HepG2 (cell line): Measurements from ENCODE around the gene NDUFS6. TPM values are rescaled to one million over a fixed set of nuclear protein-coding genes. Genes with fewer than 3 reads are reported as not detected.
A peak's percentile ranks its signal among the peaks of the same experiment; 100 is the strongest.

Experiments
- ATAC-seq: fragments of 200-7000 bp; cut with Tn5 transposase; 3 replicates; pipeline ENCODE4 v1.9.1; 2020; ENCODE audit warnings: mild to moderate bottlenecking, moderate library complexity
- BruUV-seq: library from RNA; stranded (reverse); fragments of 400-500 nt; replicated peaks from 2 replicates; lab custom pipeline; 2021; lab: Mats Ljungman, UMichigan
- CTCF ChIA-PET: fragments of 300-600 bp; formaldehyde crosslinking; extraction: SDS; loops from one replicate; lab custom pipeline; 2021; ENCODE audit warnings: low total read pairs, inconsistent platforms, low intra/inter-chr PET ratio; lab: Yijun Ruan, JAX
- POLR2A ChIA-PET: fragments of 350-600 bp; sonication (Branson Sonifier 250); formaldehyde crosslinking; loops from one replicate; lab custom pipeline; 2020; ENCODE audit warnings: antibody characterized with exemption, inconsistent platforms; lab: Yijun Ruan, JAX
- DNase-seq: peaks from one replicate; pipeline ENCODE4 v3.0.0-alpha.2; 2015; ENCODE audit warnings: low spot score
- FAIRE-seq: peaks from 3 replicates; lab custom pipeline; 2011; peaks lifted over from hg19 to GRCh38; lab: Jason Lieb, UNC
- H2AFZ ChIP-seq: one replicate; pipeline ENCODE4 v1.6.1; 2011; ENCODE audit warnings: low read length, inconsistent platforms
- H3K27ac ChIP-seq: fragments of 300-600 bp; 3 replicates; pipeline ENCODE4 v1.8.0; 2011; ENCODE audit warnings: mixed run types, mild to moderate bottlenecking, mixed read lengths, low read length, inconsistent platforms; ENCODE audit not compliant: insufficient read depth; ENCODE audit errors: extremely low read length
- H3K27me3 ChIP-seq, 2 experiments: fragments of 200-600 bp in 1 of 2; 2 replicates in 1 of 2; 3 replicates in 1 of 2; pipeline versions ENCODE4 v1.6.0 to v1.8.0; 2011; ENCODE audit warnings: low read length in 2 of 2, mild to moderate bottlenecking in 2 of 2, moderate library complexity in 2 of 2, inconsistent platforms in 1 of 2; ENCODE audit not compliant: insufficient read depth in 2 of 2, control insufficient read depth in 1 of 2
- H3K36me3 ChIP-seq, 2 experiments: fragments of 200-600 bp in 1 of 2; replicated peaks in 1 of 2; 2 replicates in 1 of 2; 3 replicates in 1 of 2; pipeline versions ENCODE4 v1.5.1 to v1.8.0; 2011; ENCODE audit warnings: low read length in 2 of 2, inconsistent platforms in 1 of 2; ENCODE audit not compliant: insufficient read depth in 2 of 2, control insufficient read depth in 1 of 2
- H3K4me1 ChIP-seq: 2 replicates; pipeline ENCODE4 v1.5.1; 2012; ENCODE audit warnings: low read length, inconsistent platforms; ENCODE audit not compliant: insufficient read depth
- H3K4me2 ChIP-seq: 2 replicates; pipeline ENCODE4 v1.6.0; 2011; ENCODE audit warnings: low read depth, low read length, inconsistent platforms
- H3K4me3 ChIP-seq, 3 experiments: fragments of 200-600 bp in 1 of 3; sonication (generic), shearing (Covaris generic) in 1 of 3; replicated peaks in 1 of 3; 2 replicates each; pipeline ENCODE4 v1.5.1; 2011 to 2016; ENCODE audit warnings: low read length in 3 of 3, inconsistent platforms in 2 of 3, low read depth in 2 of 3, mild to moderate bottlenecking in 2 of 3, control low read depth in 1 of 3, mixed read lengths in 1 of 3; ENCODE audit not compliant: insufficient read depth in 1 of 3
- H3K79me2 ChIP-seq: one replicate; pipeline ENCODE4 v1.6.1; 2011; ENCODE audit warnings: low read length, inconsistent platforms; ENCODE audit not compliant: insufficient read depth
- H3K9ac ChIP-seq: 2 replicates; pipeline ENCODE4 v1.6.0; 2011; ENCODE audit warnings: mild to moderate bottlenecking, low read depth, low read length, inconsistent platforms; ENCODE audit not compliant: insufficient read depth
- H3K9me3 ChIP-seq: 2 replicates; pipeline ENCODE4 v1.5.1; 2012; ENCODE audit warnings: mild to moderate bottlenecking, low read length
- H4K20me1 ChIP-seq: 2 replicates; pipeline ENCODE4 v1.6.0; 2011; ENCODE audit warnings: inconsistent platforms, mild to moderate bottlenecking, low read length, moderate library complexity; ENCODE audit not compliant: insufficient read depth
- FOXJ3 ChIP-seq: sonication (generic); formaldehyde crosslinking; IDR thresholded peaks from 2 replicates; pipeline ENCODE4 v1.4.0; 2020; ENCODE audit warnings: missing genetic modification reagents, mild to moderate bottlenecking, borderline replicate concordance
- MAFF ChIP-seq: IDR thresholded peaks from 2 replicates; pipeline ENCODE4 v1.6.1; 2011; ENCODE audit warnings: low read depth, low read length, improper control_type of control experiment
- MAFK ChIP-seq, 2 experiments: IDR thresholded peaks in 1 of 2; conservative IDR thresholded peaks in 1 of 2; 2 replicates each; pipeline ENCODE4 v1.6.1; 2011; ENCODE audit warnings: improper control_type of control experiment in 2 of 2, low read length in 2 of 2
- SRSF9 ChIP-seq: fragments of 200-400 bp; formaldehyde crosslinking; IDR thresholded peaks from 2 replicates; pipeline ENCODE4 v1.6.1; 2018; ENCODE audit warnings: borderline replicate concordance, mild to moderate bottlenecking, low read depth, low read length; ENCODE audit not compliant: insufficient read depth, poor library complexity, severe bottlenecking
- SUZ12 ChIP-seq: fragments of 150-350 bp; IDR thresholded peaks from 2 replicates; pipeline ENCODE4 v1.6.1; 2014; ENCODE audit warnings: low read depth, low read length
- TCF12 ChIP-seq, 2 experiments: fragments of 450-650 bp in 1 of 2; sonication (generic) in 1 of 2; formaldehyde crosslinking in 1 of 2; IDR thresholded peaks; 2 replicates each; pipeline versions ENCODE4 v1.6.1 to v1.8.0; 2017 to 2022; ENCODE audit warnings: antibody characterized with exemption in 1 of 2, mild to moderate bottlenecking in 1 of 2, missing genetic modification reagents in 1 of 2, moderate library complexity in 1 of 2
- ZNF605 ChIP-seq: sonication (generic); formaldehyde crosslinking; IDR thresholded peaks from 2 replicates; pipeline ENCODE4 v1.8.0; 2022; ENCODE audit warnings: mild to moderate bottlenecking, missing genetic modification reagents
- WGBS: methylation state at CpG from one replicate; pipeline ENCODE4 v1.1.6; 2017; ENCODE audit warnings: low lambda C conversion rate; 5-methylcytosine and 5-hydroxymethylcytosine counted together
- in situ Hi-C: cut with HindIII; loops from 2 replicates; pipeline ENCODE4 v1.10.0; 2017; ENCODE audit warnings: low pct_unique_long_range_greater_than_20kb; ENCODE audit not compliant: extremely low pct_ligation_motif_present
- intact Hi-C: fragments of 100-400 bp; cut with micrococcal nuclease; formaldehyde crosslinking; loops from one replicate; pipeline ENCODE4 v1.10.0; 2022; ENCODE audit not compliant: unreplicated experiment
- polyA plus RNA-seq, 8 experiments: library from polyadenylated mRNA; depleted of rRNA in 3 of 8; stranded (reverse) in 7 of 8; unstranded in 1 of 8; fragments of >200 nt; fragmentation: Illumina TruSeq in 4 of 8; extraction: Trizol in 4 of 8; gene quantifications; 2 replicates each; pipeline versions ENCODE4 v1.2.1 to v1.2.3, GENCODE V29; 2011 to 2016; ENCODE audit warnings: low read depth in 4 of 8, missing spikeins in 1 of 8, mixed read lengths in 1 of 8; ENCODE audit not compliant: insufficient read depth in 1 of 8
- total RNA-seq, 5 experiments: library from RNA; depleted of rRNA; stranded (reverse); fragments of >200 nt; fragmentation: Illumina TruSeq; extraction: Trizol; gene quantifications; 2 replicates each; pipeline ENCODE4 v1.2.3, GENCODE V29; 2016; ENCODE audit warnings: low read depth in 1 of 5
- TF ChIP-seq, protein P1 (sequence below): sonication (generic); formaldehyde crosslinking; IDR thresholded peaks from 2 replicates; pipeline ENCODE4 v1.9.0; 2022; ENCODE audit warnings: low read depth, missing genetic modification reagents
- TF ChIP-seq, protein P2 (sequence below): sonication (generic); formaldehyde crosslinking; IDR thresholded peaks from 2 replicates; pipeline ENCODE4 v1.4.0; 2020; ENCODE audit warnings: missing genetic modification reagents, borderline replicate concordance
- TF ChIP-seq, protein P3 (sequence below), 2 experiments: fragments of 450-650 bp in 1 of 2; sonication (generic) in 1 of 2; formaldehyde crosslinking; IDR thresholded peaks; 2 replicates each; pipeline versions ENCODE4 v1.5.0 to v1.8.0; 2020 to 2022; ENCODE audit warnings: mild to moderate bottlenecking in 1 of 2, missing genetic modification reagents in 1 of 2

Gene NDUFS6
- total and polyA plus RNA-seq, 2 of the 13 experiments (the other 11 are each of a cell fraction or from before 2014, with no cell fraction given), result 23.7 to 50.4 TPM

DNA sequence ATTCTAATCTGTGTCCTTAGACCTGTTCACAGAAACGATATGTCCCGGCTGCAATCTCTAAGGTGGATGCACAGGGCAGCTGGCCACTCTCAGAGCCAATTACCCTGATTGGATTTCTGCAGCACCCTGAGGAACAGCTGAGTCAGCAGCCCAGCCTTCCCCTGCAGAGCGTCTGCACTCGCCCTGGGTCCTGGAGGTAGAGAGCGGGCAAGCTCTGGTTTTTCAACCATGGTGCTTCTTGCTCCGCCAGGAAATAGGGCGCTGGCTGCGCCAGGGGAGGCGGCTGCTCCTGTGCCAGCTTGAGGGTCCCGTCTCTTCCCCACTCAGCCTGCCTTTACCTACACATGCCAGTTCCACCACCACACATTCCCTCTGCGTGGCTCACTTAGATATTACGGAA lies 19.2 kb downstream of the NDUFS6 start:
- peaks cover 10% of the 10 kb centered on the region for H3K4me1 ChIP-seq
- H3K79me2 ChIP-seq, result no peaks in the 10 kb centered on the region
- BruUV-seq, result no TSS peak
- no peak overlapping the region for H2AFZ ChIP-seq
- H3K27me3 ChIP-seq, result no peaks in the 10 kb centered on the region
- ATAC-seq (no peak), FAIRE-seq (no peak), DNase-seq (no peak)
- WGBS, result 100% methylated on average over 9 of the region's 12 CpGs
- TF ChIP-seq FOXJ3 (CRISPR knock-in tag) (no peak), MAFF (peak; percentile 85), MAFK (conservative IDR thresholded peaks at IDR 0.05 in 1 of 2, IDR thresholded peaks at IDR 0.05 in 1 of 2; ENCODE audit: low read length in 2 of 2) (peak; percentile 86 to 91)
- H3K9me3 ChIP-seq, result no peaks in the 10 kb centered on the region
- no peak overlapping the region for H3K4me3 ChIP-seq
- CTCF ChIA-PET, result no interaction called here
- POLR2A ChIA-PET, result interaction anchor here (1.0 kb wide), 1 partner anchor 19 kb away, joined by 3 read pairs; the partner anchor contains the start of gene NDUFS6
- in situ Hi-C loops, result no loop called here
- peaks cover 15 to 51% of the 10 kb centered on the region in 2 experiments for H3K36me3 ChIP-seq
- H3K4me2 ChIP-seq, result no peak overlapping the region
- intact Hi-C loops, result no loop called here
- H3K27ac ChIP-seq, result no peak overlapping the region
- no peaks in the 10 kb centered on the region for H4K20me1 ChIP-seq
- H3K9ac ChIP-seq, result no peak overlapping the region

DNA sequence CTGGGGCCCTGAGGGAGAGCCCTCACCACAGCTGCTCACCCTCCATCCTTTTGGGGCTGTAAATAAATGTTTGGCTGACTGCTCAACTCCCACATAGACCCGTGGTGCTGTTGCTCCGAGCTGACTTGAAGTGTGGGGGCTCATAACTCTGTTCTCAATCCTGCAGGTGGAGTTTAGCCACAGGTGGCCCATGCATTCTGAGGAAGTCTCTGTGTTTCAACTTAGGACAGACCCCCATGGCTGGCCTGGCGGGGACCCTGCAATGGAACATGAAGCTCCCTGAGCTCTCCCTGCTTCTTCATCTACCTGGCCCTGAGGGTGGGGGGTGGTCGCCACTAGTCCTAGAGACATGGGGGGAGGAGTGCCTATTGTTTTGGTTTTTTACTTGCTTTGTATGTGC lies 19.7 kb downstream of the NDUFS6 start:
- Histone ChIP-seq H3K9ac (no peak overlapping the region), H3K36me3 (peaks cover 14 to 46% of the 10 kb centered on the region in 2 experiments), H2AFZ (no peak overlapping the region), H3K9me3 (no peaks in the 10 kb centered on the region), H3K27me3 (no peaks in the 10 kb centered on the region), H3K4me2 (no peak overlapping the region), H4K20me1 (no peaks in the 10 kb centered on the region), H3K27ac (no peak overlapping the region), H3K4me3 (no peak overlapping the region), H3K4me1 (peaks cover 10% of the 10 kb centered on the region), H3K79me2 (no peaks in the 10 kb centered on the region)
- no peak for FAIRE-seq
- intact Hi-C loops, result no loop called here
- 88% methylated on average over 1 of the region's 4 CpGs for WGBS
- BruUV-seq, result no TSS peak
- in situ Hi-C loops, result no loop called here
- POLR2A ChIA-PET, result interaction anchor here (1.0 kb wide), 1 partner anchor 20 kb away, joined by 3 read pairs; the partner anchor contains the start of gene NDUFS6
- no peak for DNase-seq
- ATAC-seq, result no peak
- TF ChIP-seq, protein P1, sequence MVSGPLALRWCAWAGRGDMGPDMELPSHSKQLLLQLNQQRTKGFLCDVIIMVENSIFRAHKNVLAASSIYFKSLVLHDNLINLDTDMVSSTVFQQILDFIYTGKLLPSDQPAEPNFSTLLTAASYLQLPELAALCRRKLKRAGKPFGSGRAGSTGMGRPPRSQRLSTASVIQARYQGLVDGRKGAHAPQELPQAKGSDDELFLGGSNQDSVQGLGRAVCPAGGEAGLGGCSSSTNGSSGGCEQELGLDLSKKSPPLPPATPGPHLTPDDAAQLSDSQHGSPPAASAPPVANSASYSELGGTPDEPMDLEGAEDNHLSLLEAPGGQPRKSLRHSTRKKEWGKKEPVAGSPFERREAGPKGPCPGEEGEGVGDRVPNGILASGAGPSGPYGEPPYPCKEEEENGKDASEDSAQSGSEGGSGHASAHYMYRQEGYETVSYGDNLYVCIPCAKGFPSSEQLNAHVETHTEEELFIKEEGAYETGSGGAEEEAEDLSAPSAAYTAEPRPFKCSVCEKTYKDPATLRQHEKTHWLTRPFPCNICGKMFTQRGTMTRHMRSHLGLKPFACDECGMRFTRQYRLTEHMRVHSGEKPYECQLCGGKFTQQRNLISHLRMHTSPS (CRISPR knock-in tag), result no peak
- TF ChIP-seq TCF12 (IDR thresholded peaks at IDR 0.05), result no peak
- no peak for TF ChIP-seq TCF12 (CRISPR knock-in tag; IDR thresholded peaks at IDR 0.05)
- no peak for TF ChIP-seq SRSF9
- TF ChIP-seq, protein P2, sequence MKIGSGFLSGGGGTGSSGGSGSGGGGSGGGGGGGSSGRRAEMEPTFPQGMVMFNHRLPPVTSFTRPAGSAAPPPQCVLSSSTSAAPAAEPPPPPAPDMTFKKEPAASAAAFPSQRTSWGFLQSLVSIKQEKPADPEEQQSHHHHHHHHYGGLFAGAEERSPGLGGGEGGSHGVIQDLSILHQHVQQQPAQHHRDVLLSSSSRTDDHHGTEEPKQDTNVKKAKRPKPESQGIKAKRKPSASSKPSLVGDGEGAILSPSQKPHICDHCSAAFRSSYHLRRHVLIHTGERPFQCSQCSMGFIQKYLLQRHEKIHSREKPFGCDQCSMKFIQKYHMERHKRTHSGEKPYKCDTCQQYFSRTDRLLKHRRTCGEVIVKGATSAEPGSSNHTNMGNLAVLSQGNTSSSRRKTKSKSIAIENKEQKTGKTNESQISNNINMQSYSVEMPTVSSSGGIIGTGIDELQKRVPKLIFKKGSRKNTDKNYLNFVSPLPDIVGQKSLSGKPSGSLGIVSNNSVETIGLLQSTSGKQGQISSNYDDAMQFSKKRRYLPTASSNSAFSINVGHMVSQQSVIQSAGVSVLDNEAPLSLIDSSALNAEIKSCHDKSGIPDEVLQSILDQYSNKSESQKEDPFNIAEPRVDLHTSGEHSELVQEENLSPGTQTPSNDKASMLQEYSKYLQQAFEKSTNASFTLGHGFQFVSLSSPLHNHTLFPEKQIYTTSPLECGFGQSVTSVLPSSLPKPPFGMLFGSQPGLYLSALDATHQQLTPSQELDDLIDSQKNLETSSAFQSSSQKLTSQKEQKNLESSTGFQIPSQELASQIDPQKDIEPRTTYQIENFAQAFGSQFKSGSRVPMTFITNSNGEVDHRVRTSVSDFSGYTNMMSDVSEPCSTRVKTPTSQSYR (CRISPR knock-in tag), result no peak
- TF ChIP-seq, protein P3, sequence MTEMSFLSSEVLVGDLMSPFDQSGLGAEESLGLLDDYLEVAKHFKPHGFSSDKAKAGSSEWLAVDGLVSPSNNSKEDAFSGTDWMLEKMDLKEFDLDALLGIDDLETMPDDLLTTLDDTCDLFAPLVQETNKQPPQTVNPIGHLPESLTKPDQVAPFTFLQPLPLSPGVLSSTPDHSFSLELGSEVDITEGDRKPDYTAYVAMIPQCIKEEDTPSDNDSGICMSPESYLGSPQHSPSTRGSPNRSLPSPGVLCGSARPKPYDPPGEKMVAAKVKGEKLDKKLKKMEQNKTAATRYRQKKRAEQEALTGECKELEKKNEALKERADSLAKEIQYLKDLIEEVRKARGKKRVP (CRISPR knock-in tag; IDR thresholded peaks at IDR 0.05), result no peak
- no peak for TF ChIP-seq ZNF605
- no peak for TF ChIP-seq SUZ12
- CTCF ChIA-PET, result no interaction called here
